Effector memory CD8-positive, alpha-beta T cell (primary cell): ENCODE measurements around the gene SELENOO.
"Not testable (repeated sequence)": the region's sequence is repeated elsewhere in the genome, so short reads cannot be mapped to it uniquely, and the experiment has no call there.

Experiments used
- ATAC-seq: fragments of 150-1000 bp; cut with Tn5 transposase; replicated peaks from 2 replicates; pipeline ENCODE4 v1.10.0; 2021; ENCODE audit warnings: mild to moderate bottlenecking, moderate library complexity
- DNase-seq, 3 experiments: peaks; one replicate each; pipeline ENCODE4 v3.0.0; 2021
- H3K27ac Mint-ChIP-seq, 2 donors: one replicate each; pipeline ENCODE4 v1.8.0; 2022; ENCODE audit warnings: mild to moderate bottlenecking in 2 of 2, mixed read lengths in 2 of 2, moderate library complexity in 2 of 2
- H3K27me3 Mint-ChIP-seq, 2 donors: one replicate each; pipeline ENCODE4 v1.8.0; 2022; ENCODE audit warnings: mixed read lengths in 2 of 2
- H3K36me3 Mint-ChIP-seq: one replicate; pipeline ENCODE4 v1.8.0; 2022; ENCODE audit warnings: mild to moderate bottlenecking, moderate library complexity, mixed read lengths; ENCODE audit not compliant: insufficient read depth
- H3K4me1 Mint-ChIP-seq, 2 donors: one replicate each; pipeline ENCODE4 v1.8.0; 2022; ENCODE audit warnings: low read depth in 2 of 2, mixed read lengths in 2 of 2
- H3K4me3 Mint-ChIP-seq, 2 donors: one replicate each; pipeline ENCODE4 v1.8.0; 2022; ENCODE audit warnings: mild to moderate bottlenecking in 2 of 2, mixed read lengths in 2 of 2, moderate library complexity in 2 of 2
- H3K9me3 Mint-ChIP-seq, 2 donors: one replicate each; pipeline ENCODE4 v1.8.0; 2022; ENCODE audit warnings: mixed read lengths in 2 of 2

The SELENOO gene

DNA sequence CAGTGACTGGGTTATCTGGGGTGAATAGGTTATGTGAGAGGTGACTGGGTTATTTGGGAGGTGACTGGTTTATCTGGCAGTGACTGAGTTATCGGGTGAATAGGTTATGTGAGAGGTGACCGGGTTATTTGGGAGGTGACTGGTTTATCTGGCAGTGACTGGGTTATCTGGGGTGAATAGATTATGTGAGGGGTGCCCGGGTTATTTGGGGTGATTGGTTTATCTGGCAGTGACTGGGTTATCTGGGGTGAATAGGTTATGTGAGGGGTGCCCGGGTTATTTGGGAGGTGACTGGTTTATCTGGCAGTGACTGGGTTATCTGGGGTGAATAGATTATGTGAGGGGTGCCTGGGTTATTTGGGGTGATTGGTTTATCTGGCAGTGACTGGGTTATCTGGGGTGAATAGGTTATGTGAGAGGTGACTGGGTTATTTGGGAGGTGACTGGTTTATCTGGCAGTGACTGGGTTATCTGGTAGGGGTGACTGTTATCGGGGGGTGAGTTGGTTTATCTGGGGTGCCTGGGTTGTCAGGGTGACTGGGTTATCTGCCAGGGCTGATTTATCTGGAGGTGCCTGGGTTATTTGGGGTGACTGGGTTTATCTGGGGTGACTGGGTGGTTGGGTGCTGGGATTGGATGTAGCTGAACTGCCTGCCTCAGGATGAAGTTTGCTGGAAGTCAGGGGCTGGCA, 32.2 kb upstream of the SELENOO start:
- H3K36me3 Mint-ChIP-seq, H3K27ac Mint-ChIP-seq, H3K9me3 Mint-ChIP-seq, H3K4me1 Mint-ChIP-seq, DNase-seq, ATAC-seq: not testable (repeated sequence)
- Mint-ChIP-seq H3K27me3 (peaks cover 49 to 64% of the 10 kb centered on the region in 2 donors), H3K4me3 (peak overlapping the region; percentile 71 to 81)

DNA sequence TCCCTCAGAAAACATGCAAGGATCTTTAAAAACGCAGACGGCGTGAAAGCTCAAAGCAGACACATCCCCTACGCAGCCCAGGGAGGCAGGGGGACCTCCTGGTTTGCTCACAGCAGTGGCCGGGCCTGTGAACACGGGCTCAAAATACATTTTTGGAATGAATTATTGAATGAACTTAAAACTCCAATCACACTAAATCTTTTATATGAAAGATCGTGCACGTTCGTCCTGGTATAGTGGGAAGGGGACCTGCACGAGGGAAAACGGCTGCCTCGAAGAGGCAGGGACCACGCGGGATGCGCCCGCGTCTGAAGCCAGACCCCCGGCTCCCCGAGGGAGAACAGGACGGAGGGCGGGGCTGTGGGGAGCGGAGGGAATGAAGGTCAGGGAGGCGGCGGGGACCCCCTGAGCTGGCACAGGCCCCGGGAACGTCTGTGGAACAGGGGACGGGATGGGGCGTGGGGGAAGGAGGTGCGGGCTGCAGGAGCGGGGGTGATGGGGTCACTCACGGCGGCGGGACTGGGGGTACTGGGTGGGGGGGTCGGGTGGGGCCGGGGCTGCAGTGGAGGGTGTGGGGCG, 31.5 kb upstream of the SELENOO start:
- H3K4me3 Mint-ChIP-seq, result peak overlapping the region; percentile 71 to 81
- no peak overlapping the region for H3K27ac Mint-ChIP-seq
- no peaks in the 10 kb centered on the region for H3K9me3 Mint-ChIP-seq
- peaks cover 47 to 65% of the 10 kb centered on the region in 2 donors for H3K27me3 Mint-ChIP-seq
- H3K36me3 Mint-ChIP-seq, result no peaks in the 10 kb centered on the region
- DNase-seq, result no peak
- ATAC-seq, result no peak
- peaks cover 3 to 9% of the 10 kb centered on the region in 2 donors for H3K4me1 Mint-ChIP-seq

DNA sequence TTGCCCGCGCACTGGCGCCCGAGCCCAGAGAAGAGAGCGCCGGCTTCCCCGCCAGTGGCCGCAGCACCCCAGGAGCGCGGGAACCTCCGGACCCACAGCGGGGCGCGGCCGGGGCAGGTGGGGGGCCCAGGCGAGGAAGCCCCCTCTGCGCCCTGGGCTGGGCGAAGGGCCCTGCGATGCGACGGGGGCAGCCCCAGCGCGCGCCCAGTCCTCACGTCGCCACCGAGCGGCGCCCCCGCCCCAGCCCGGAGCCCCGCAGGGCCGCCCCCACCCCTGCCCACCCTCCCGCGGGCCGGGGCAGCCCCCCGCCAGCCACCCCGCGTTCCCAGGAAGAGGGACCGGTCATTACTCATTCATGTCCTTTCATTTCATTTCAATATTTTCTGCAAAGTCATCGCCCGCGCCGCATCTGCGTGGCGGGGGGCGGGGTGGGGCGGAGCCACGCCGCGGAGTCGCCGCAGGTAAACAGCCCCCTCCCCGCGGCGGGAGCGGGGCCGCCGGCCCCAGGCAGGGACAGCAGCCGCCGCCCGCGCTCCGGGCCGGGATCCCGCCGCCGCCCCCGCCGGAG, 31.0 kb upstream of the SELENOO start:
- H3K27ac Mint-ChIP-seq, result no peak overlapping the region
- ATAC-seq, result peak; percentile 42
- H3K9me3 Mint-ChIP-seq, result no peaks in the 10 kb centered on the region
- H3K27me3 Mint-ChIP-seq, result peaks cover 45 to 61% of the 10 kb centered on the region in 2 donors
- DNase-seq, result no peak
- H3K36me3 Mint-ChIP-seq, result no peaks in the 10 kb centered on the region
- H3K4me1 Mint-ChIP-seq, result peaks cover 3 to 9% of the 10 kb centered on the region in 2 donors
- peak overlapping the region in 1 of 2 donors; percentile 27 for H3K4me3 Mint-ChIP-seq

DNA sequence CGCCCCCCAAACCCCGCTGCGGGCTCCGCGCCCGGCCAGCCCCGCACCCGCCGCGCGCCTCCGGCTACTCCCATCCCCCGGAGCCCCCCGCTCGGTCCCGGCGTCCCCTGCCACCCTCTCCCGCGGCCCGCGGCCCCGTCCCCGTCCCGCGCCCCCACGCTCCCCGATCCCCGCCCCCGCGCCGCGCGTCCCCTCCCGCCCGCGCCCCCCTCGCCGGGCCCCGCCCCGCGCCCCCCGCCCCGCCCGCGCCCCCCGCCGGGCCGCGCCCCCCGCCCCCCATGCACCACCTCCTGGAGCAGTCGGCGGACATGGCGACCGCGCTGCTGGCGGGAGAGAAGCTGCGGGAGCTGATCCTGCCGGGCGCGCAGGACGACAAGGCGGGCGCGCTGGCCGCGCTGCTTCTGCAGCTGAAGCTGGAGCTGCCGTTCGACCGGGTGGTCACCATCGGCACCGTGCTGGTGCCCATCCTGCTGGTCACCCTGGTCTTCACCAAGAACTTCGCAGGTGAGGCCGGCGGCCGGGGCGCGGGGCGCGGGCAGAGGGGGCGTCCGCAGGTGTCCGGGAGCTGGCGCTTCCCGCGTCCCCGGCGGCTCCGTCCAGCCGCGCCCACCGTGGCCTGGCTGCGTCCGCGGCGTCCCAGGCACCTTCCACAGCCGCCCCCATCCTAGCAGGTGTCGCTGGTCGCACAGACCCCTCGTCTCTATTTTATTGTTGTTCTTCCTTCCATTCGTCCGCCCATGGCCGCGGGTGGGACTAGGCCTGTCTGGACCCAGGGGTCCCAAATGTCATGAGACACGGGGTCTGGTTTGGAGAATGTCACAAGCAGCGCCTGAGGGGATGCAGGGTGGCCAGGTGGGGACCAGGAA, 30.1 kb upstream of the SELENOO start, which contains the start of gene PANX2:
Gene PANX2, plus strand, starts transcription at position 279 of the 866 bp plus-strand sequence. Its CDS starts 0 bp downstream, at position 279.
- Mint-ChIP-seq H3K27ac (no peak within 1 kb of the TSS), H3K36me3 (no peaks in the 10 kb centered on the region), H3K27me3 (peaks cover 45 to 61% of the 10 kb centered on the region in 2 donors), H3K4me3 (peak within 1 kb of the TSS; percentile 56 to 69), H3K4me1 (peaks cover 3 to 9% of the 10 kb centered on the region in 2 donors), H3K9me3 (no peaks in the 10 kb centered on the region)
- no peak for DNase-seq
- no peak for ATAC-seq

DNA sequence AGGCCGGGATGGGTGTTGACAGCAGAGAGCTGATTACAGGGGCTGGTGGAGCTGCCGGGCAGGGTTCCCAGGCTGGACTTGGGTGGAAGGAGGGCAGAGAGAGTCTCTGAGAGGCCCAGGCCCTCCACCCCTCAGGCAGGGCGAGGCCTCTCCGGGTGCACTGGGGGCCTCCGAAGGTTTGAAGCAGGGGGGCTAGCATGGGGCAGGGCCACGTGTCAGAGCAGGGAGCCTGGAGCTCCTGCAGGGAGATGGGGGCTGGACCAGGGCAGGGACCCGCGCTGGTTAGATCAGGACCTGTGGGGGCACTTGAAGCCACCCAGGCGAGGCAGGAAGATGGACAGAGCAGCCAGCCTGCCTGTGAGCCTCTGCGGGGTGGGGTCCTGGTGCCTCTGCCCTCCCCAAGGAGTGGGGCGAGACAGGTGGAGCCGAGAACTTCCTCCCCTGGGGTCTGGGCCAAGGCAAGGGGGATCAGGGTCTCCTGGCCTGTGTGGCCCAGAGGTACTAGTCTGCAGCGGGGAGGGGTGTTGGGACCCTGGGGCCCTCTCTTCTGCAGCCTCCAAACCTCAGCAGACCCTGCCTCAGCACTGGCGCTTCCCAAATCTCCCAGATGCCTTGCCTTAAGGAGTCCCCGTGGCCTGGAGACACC, 29.4 kb upstream of the SELENOO start:
- DNase-seq, result no peak
- H3K4me1 Mint-ChIP-seq, result peaks cover 3 to 9% of the 10 kb centered on the region in 2 donors
- peak overlapping the region; percentile 56 to 69 for H3K4me3 Mint-ChIP-seq
- H3K9me3 Mint-ChIP-seq, result no peaks in the 10 kb centered on the region
- peaks cover 45 to 61% of the 10 kb centered on the region in 2 donors for H3K27me3 Mint-ChIP-seq
- H3K27ac Mint-ChIP-seq, result no peak overlapping the region
- ATAC-seq, result no peak
- H3K36me3 Mint-ChIP-seq, result no peaks in the 10 kb centered on the region

DNA sequence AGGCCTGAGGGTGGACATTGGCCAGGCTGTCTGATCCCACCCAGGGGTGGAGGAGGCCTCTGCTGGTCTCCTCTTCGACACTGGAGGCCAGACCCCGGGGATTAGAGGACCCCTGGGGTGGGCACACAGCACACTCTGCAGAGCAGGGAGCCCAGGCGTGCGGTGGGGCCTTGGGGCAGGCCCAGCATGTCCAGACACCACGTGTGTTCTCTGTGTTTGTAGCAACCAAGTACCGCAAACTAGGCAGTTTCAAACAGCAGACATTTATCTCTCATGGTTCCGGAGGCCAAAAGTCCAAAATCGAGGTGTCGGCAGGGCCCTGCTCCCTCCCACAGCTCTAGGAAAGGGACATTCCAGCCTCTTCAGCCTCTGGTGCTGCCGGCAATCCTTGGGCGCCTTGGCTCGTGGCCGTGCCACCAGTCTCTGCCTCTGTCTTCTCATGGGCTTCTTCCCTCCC, 28.8 kb upstream of the SELENOO start:
- DNase-seq (no peak), ATAC-seq (no peak)
- H3K4me3 Mint-ChIP-seq, result peak overlapping the region; percentile 48 to 56
- no peaks in the 10 kb centered on the region for H3K9me3 Mint-ChIP-seq
- H3K27me3 Mint-ChIP-seq, result peaks cover 45 to 61% of the 10 kb centered on the region in 2 donors
- H3K27ac Mint-ChIP-seq, result no peak overlapping the region
- H3K4me1 Mint-ChIP-seq, result peaks cover 3 to 9% of the 10 kb centered on the region in 2 donors
- no peaks in the 10 kb centered on the region for H3K36me3 Mint-ChIP-seq

DNA sequence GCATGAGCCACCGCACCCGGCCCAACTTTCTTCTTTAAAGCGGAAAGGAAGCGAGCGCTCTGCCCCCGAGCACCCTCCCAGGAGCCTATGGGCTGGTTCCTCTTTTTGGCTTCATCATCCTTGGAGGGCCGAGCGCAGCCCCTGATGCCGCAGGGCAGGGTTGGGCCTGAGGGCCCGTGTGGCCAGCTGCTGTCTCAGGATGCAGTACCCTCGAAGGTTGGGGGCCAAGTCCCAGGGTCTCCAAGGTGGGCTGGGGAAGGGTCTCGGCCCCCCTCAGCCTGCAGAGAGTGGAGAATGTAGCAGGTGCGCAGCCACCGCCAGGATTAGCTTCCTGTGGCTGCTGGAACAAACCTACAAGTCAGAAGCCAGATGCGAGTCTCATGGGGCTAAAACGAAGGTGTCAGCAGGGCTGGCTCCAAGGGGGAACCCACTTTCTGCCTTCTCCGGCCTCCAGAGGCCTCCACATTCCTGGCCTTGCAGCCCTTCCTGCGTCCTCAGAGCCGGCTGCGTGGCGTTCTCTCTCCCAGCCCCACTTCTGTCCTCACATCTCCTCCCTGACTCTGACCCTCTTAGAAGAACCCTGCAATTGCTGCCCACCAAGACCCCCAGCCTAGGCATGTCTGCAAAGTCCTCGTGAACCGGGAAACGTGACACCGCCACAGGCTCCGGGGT, 27.4 kb upstream of the SELENOO start:
- H3K9me3 Mint-ChIP-seq, result no peaks in the 10 kb centered on the region
- H3K4me1 Mint-ChIP-seq, result peaks cover 3 to 9% of the 10 kb centered on the region in 2 donors
- DNase-seq, result no peak
- no peak for ATAC-seq
- H3K36me3 Mint-ChIP-seq, result no peaks in the 10 kb centered on the region
- H3K4me3 Mint-ChIP-seq, result no peak overlapping the region
- H3K27me3 Mint-ChIP-seq, result peaks cover 33 to 51% of the 10 kb centered on the region in 2 donors
- no peak overlapping the region for H3K27ac Mint-ChIP-seq

DNA sequence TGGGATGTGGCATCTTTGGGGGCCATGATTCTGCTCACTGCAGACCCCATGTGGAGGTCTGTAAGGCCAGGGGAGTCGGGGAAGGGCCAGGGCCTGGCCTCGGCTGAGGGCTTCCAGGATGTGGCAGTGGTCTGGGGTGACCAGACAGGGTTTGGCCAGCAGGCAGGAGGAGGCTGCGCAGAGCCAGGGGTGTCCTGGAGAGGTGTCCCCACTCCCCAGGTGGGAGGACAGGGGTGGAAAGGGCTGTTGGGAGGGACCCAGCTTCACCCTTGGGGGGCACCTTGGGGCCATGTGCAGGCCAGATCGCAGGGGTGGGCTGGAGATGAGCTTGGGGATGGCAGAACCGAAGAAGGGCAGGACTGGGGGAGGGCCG, 26.8 kb upstream of the SELENOO start:
- Mint-ChIP-seq H3K4me3 (no peak overlapping the region), H3K27ac (no peak overlapping the region), H3K27me3 (peaks cover 28 to 51% of the 10 kb centered on the region in 2 donors), H3K9me3 (no peaks in the 10 kb centered on the region), H3K4me1 (peaks cover 3 to 9% of the 10 kb centered on the region in 2 donors), H3K36me3 (no peaks in the 10 kb centered on the region)
- no peak for ATAC-seq
- no peak for DNase-seq

DNA sequence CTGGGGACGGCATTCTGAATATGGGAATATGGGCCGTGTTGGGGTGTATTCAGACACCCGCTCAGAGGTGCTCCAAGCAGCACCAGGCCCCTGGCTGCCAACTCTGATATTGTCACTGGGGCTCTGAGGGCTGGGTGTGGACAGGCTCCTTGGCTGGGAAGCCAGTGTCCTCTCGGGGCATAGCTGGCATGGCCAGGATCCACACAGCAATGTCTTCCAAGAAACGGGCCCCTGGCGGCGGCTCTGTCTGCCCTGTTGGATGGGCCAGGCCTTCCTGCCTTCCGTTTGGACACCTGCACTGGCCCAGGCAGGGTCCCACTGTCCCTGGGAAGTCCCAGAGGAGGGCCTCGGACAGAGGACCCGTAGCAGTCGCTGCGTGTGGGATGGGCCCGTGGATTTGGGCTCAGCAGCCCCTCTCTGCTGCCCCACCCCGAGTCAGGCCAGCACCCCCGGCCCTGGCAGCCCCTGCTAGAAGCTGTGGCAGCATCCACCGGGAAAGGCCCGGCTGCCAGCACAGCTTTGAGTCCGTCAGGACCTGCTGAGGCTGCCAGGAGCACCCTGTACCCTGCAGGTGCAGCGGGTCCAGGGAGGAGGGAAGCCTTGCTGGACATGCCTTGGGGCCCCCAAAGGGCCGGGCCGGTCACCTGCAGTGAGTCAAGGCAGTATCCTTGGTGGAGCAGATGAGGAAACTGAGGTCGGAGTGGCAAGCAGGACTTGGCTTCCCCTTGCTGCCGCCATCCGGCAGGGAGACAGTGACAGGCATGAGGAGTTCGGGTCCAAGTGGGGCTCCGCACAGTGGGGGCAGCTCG, 26.2 kb upstream of the SELENOO start:
- Mint-ChIP-seq H3K27ac (no peak overlapping the region), H3K4me1 (peaks cover 1 to 5% of the 10 kb centered on the region in 2 donors), H3K27me3 (peaks cover 23 to 51% of the 10 kb centered on the region in 2 donors), H3K36me3 (no peaks in the 10 kb centered on the region), H3K4me3 (no peak overlapping the region), H3K9me3 (no peaks in the 10 kb centered on the region)
- DNase-seq, result no peak
- no peak for ATAC-seq

DNA sequence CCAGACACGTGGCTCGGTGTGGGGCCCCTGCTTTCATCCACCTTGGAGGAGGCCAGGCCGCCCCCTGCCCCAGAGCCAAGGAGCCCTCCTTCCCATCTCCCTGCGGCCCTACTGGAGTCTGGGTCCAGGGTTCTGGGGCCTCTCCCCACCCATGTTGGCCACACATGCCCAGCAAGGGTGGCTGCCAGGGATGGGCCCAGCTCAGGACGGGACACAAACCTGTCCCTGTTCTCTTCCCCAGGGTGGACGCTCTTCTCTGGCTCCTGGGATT, 25.7 kb upstream of the SELENOO start:
- Mint-ChIP-seq H3K9me3 (no peaks in the 10 kb centered on the region), H3K27me3 (peaks cover 23 to 55% of the 10 kb centered on the region in 2 donors), H3K36me3 (no peaks in the 10 kb centered on the region), H3K4me1 (peaks cover 2 to 9% of the 10 kb centered on the region in 2 donors), H3K27ac (no peak overlapping the region), H3K4me3 (no peak overlapping the region)
- DNase-seq, result no peak
- no peak for ATAC-seq

DNA sequence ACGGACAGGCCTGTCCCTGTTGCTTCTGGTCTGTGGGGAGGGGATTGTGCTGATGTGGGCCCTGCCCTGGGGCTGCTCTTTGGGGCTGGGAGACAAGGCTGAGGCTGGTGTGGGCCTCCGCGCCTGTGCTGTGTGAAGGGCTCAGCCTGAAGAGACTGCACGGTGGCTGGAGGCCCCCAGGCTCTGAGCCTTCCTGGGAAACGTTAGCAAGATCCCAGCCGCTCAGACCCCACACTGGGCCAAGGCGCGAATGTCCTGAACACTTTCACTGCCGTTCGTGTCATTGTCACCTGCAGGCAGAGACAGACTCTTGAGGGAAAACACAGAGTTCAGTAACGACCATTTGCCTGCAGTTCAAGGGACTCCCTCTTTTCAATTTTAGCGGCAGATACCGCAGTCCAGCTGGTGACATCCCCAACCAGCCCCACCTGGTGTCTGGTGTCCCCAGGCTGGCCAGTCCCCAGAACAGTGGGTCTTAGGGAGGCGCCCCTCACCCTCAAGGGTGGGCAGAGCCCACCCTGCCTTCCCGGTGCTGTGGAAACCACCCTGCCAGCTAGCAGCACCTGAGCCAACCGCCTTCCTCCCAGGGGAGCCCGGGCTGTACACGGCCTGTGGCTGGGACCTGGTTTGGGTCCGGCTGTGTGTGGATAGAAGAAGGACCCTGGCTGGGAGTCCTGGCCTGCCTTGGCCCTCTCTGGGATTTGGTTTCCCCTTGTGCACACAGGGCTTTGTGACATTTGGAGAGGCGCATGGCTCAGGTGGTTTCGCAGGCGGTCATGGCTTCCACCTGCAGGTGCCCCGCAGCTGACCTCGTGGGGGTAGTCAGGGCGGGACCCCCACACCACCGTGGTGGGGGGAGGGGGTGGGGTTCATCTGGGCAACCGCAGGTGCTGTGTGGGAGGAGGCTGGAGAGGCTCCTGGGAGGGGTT, 24.6 kb upstream of the SELENOO start:
- Mint-ChIP-seq H3K27me3 (peaks cover 18 to 53% of the 10 kb centered on the region in 2 donors), H3K4me3 (no peak overlapping the region), H3K27ac (no peak overlapping the region), H3K4me1 (peaks cover 5% of the 10 kb centered on the region in 2 donors), H3K9me3 (no peaks in the 10 kb centered on the region), H3K36me3 (no peaks in the 10 kb centered on the region)
- DNase-seq (no peak), ATAC-seq (no peak)
